Fibroblast of villous mesenchyme (primary cell): Measurements from ENCODE around the gene AP1S3. TPM values are rescaled to one million over a fixed set of nuclear protein-coding genes. Genes with fewer than 3 reads are reported as not detected.
A peak's percentile ranks its signal among the peaks of the same experiment; 100 is the strongest.
"Not testable (repeated sequence)": the region's sequence is repeated elsewhere in the genome, so short reads cannot be mapped to it uniquely, and the experiment has no call there.

Source experiments
- DNase-seq: peaks from one replicate; pipeline ENCODE4 v3.0.0-alpha.2; 2010; ENCODE audit warnings: low read depth
- H3K4me3 ChIP-seq: 2 replicates; pipeline ENCODE4 v1.5.1; 2011; ENCODE audit warnings: low read depth, mild to moderate bottlenecking, low read length
- CTCF ChIP-seq: IDR thresholded peaks from 2 replicates; pipeline ENCODE4 v1.5.1; 2012; ENCODE audit warnings: low read depth, mild to moderate bottlenecking, low read length; ENCODE audit not compliant: insufficient read depth
- total RNA-seq: library from RNA; depleted of rRNA; stranded (reverse); fragments of >200 nt; gene quantifications from 2 replicates; pipeline ENCODE4 v1.2.3, GENCODE V29; 2012

The AP1S3 gene
- total RNA-seq, 1 donor, result 4.7 TPM

GRCh38 chr2:223805008-223805407 lies 32.4 kb downstream of the AP1S3 start:
- no peak for TF ChIP-seq CTCF
- H3K4me3 ChIP-seq, result no peak overlapping the region
- DNase-seq, result no peak

- H3K4me3 ChIP-seq, result no peak overlapping the region
- TF ChIP-seq CTCF, result no peak
- DNase-seq, result no peak
Observed at GRCh38 chr2:223801736-223802135, 35.6 kb downstream of the AP1S3 start.

- H3K4me3 ChIP-seq, result no peak overlapping the region
- TF ChIP-seq CTCF, result no peak
- DNase-seq, result no peak
Observed at GRCh38 chr2:223800908-223801307, 36.5 kb downstream of the AP1S3 start.

- peak; percentile 56 for DNase-seq
Observed at GRCh38 chr2:223797811-223798721, 39.3 kb downstream of the AP1S3 start.

GRCh38 chr2:223797037-223797436 lies 40.3 kb downstream of the AP1S3 start:
- no peak overlapping the region for H3K4me3 ChIP-seq
- no peak for TF ChIP-seq CTCF
- no peak for DNase-seq

More at GRCh38 chr2:223797811-223798721, 39.3 kb downstream of the AP1S3 start:
- no peak overlapping the region for H3K4me3 ChIP-seq
- TF ChIP-seq CTCF, result peak; percentile 77

GRCh38 chr2:223789423-223789822 lies 48.0 kb downstream of the AP1S3 start:
- TF ChIP-seq CTCF, result no peak
- no peak overlapping the region for H3K4me3 ChIP-seq
- DNase-seq, result no peak

GRCh38 chr2:223788826-223789225 lies 48.6 kb downstream of the AP1S3 start:
- no peak for DNase-seq
- no peak overlapping the region for H3K4me3 ChIP-seq
- no peak for TF ChIP-seq CTCF

GRCh38 chr2:223788106-223788505 lies 49.3 kb downstream of the AP1S3 start:
- H3K4me3 ChIP-seq, DNase-seq: not testable (repeated sequence)
